ENCODE data around the gene G0S2. TPM values are rescaled to one million over a fixed set of nuclear protein-coding genes. Genes with fewer than 3 reads are reported as not detected.

Gene G0S2
- polyA plus RNA-seq, 3 donors: 176 to 1,583 (median 373) TPM

- Mint-ChIP-seq H3K4me1 (peaks cover 19% of the 10 kb centered on the region), H3K36me3 (peaks cover 2 to 6% of the 10 kb centered on the region in 2 donors), H3K4me3 (no peak overlapping the region), H3K9me3 (peaks cover 0 to 7% (median 4%) of the 10 kb centered on the region in 7 donors), H3K27me3 (ENCODE audit: low read depth in 3 of 3) (peaks cover 0 to 2% (median 0%) of the 10 kb centered on the region in 3 donors), H3K27ac (no peak overlapping the region)
- no peaks in the 10 kb centered on the region for H3K36me3 ChIP-seq (replicated peaks in 1 of 2; ENCODE audit: control insufficient read depth in 1 of 2, insufficient read depth in 2 of 2, low read length in 2 of 2)
- no peak overlapping the region for H2AFZ ChIP-seq (ENCODE audit: insufficient read depth, low read depth, low read length, poor library complexity, severe bottlenecking)
- H3K4me1 ChIP-seq (ENCODE audit: control insufficient read depth in 1 of 2, insufficient read depth in 2 of 2, low read length in 2 of 2): peaks cover 18 to 20% of the 10 kb centered on the region in 2 donors
- WGBS (ENCODE audit: insufficient coverage): no CpG with 5 or more reads among the region's 1 CpG
- no peak overlapping the region for H3K4me3 ChIP-seq (replicated peaks in 1 of 3; ENCODE audit: low read depth in 2 of 3, low read length in 3 of 3)
- H3K9ac ChIP-seq (ENCODE audit: insufficient read depth, low read length, poor library complexity, severe bottlenecking): no peak overlapping the region
- intact Hi-C loops (cut with micrococcal nuclease): loop anchor here in 1 of 2 donors (5.0 kb wide), 1 partner anchor 39 kb away; no protein-coding TSS in a partner anchor
- TF ChIP-seq, protein P1, sequence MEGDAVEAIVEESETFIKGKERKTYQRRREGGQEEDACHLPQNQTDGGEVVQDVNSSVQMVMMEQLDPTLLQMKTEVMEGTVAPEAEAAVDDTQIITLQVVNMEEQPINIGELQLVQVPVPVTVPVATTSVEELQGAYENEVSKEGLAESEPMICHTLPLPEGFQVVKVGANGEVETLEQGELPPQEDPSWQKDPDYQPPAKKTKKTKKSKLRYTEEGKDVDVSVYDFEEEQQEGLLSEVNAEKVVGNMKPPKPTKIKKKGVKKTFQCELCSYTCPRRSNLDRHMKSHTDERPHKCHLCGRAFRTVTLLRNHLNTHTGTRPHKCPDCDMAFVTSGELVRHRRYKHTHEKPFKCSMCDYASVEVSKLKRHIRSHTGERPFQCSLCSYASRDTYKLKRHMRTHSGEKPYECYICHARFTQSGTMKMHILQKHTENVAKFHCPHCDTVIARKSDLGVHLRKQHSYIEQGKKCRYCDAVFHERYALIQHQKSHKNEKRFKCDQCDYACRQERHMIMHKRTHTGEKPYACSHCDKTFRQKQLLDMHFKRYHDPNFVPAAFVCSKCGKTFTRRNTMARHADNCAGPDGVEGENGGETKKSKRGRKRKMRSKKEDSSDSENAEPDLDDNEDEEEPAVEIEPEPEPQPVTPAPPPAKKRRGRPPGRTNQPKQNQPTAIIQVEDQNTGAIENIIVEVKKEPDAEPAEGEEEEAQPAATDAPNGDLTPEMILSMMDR (IDR thresholded peaks at IDR 0.05): no peak
- no peak for DNase-seq
- H3K4me2 ChIP-seq (replicated peaks; ENCODE audit: extremely low read depth, low read length, poor library complexity, severe bottlenecking): no peak overlapping the region
- no peaks in the 10 kb centered on the region for H4K20me1 ChIP-seq (ENCODE audit: insufficient read depth, low read length)
- no peak overlapping the region for H3K27ac ChIP-seq (ENCODE audit: low read depth in 1 of 2, low read length in 2 of 2)
- no peaks in the 10 kb centered on the region for H3K9me3 ChIP-seq (replicated peaks in 1 of 2; ENCODE audit: control insufficient read depth in 1 of 2, insufficient read depth in 1 of 2, low read length in 2 of 2)
- no peaks in the 10 kb centered on the region for H3K79me2 ChIP-seq (ENCODE audit: insufficient read depth, low read length)
- H3K27me3 ChIP-seq (ENCODE audit: control insufficient read depth in 2 of 2, insufficient read depth in 2 of 2, low read length in 2 of 2): no peaks in the 10 kb centered on the region
These were observed 27.6 kb downstream of the G0S2 start for GRCh38 chr1:209702832-209703231.

- H3K9ac ChIP-seq (ENCODE audit: insufficient read depth, low read length, poor library complexity, severe bottlenecking): no peak overlapping the region
- H3K9me3 ChIP-seq (replicated peaks in 1 of 2; ENCODE audit: control insufficient read depth in 1 of 2, insufficient read depth in 1 of 2, low read length in 2 of 2): no peaks in the 10 kb centered on the region
- WGBS (ENCODE audit: insufficient coverage): no CpG with 5 or more reads among the region's 6 CpGs
- peaks cover 0 to 2% (median 0%) of the 10 kb centered on the region in 3 donors for H3K27me3 Mint-ChIP-seq (ENCODE audit: low read depth in 3 of 3)
- H2AFZ ChIP-seq (ENCODE audit: insufficient read depth, low read depth, low read length, poor library complexity, severe bottlenecking): peak overlapping the region; percentile 53
- peak overlapping the region; percentile 36 for H3K4me2 ChIP-seq (replicated peaks; ENCODE audit: extremely low read depth, low read length, poor library complexity, severe bottlenecking)
- no peak for DNase-seq
- no peaks in the 10 kb centered on the region for H3K36me3 ChIP-seq (replicated peaks in 1 of 2; ENCODE audit: control insufficient read depth in 1 of 2, insufficient read depth in 2 of 2, low read length in 2 of 2)
- H3K9me3 Mint-ChIP-seq: peaks cover 0 to 7% (median 4%) of the 10 kb centered on the region in 7 donors
- H4K20me1 ChIP-seq (ENCODE audit: insufficient read depth, low read length): no peaks in the 10 kb centered on the region
- H3K4me3 ChIP-seq (replicated peaks in 1 of 3; ENCODE audit: low read depth in 2 of 3, low read length in 3 of 3): peak overlapping the region in 1 of 3 experiments; percentile 33
- intact Hi-C loops (cut with micrococcal nuclease): loop anchor here in 1 of 2 donors (5.0 kb wide), 1 partner anchor 38 kb away; no protein-coding TSS in a partner anchor
- TF ChIP-seq, protein P1 (IDR thresholded peaks at IDR 0.05): no peak
- peak overlapping the region in 1 of 7 donors; percentile 40 for H3K27ac Mint-ChIP-seq
- H3K4me1 ChIP-seq (ENCODE audit: control insufficient read depth in 1 of 2, insufficient read depth in 2 of 2, low read length in 2 of 2): peaks cover 18 to 20% of the 10 kb centered on the region in 2 donors
- H3K27ac ChIP-seq (ENCODE audit: low read depth in 1 of 2, low read length in 2 of 2): no peak overlapping the region
- H3K4me3 Mint-ChIP-seq: peak overlapping the region in 1 of 2 donors; percentile 40
- H3K36me3 Mint-ChIP-seq: peaks cover 2 to 7% of the 10 kb centered on the region in 2 donors
- peaks cover 19% of the 10 kb centered on the region for H3K4me1 Mint-ChIP-seq
- no peaks in the 10 kb centered on the region for H3K27me3 ChIP-seq (ENCODE audit: control insufficient read depth in 2 of 2, insufficient read depth in 2 of 2, low read length in 2 of 2)
- H3K79me2 ChIP-seq (ENCODE audit: insufficient read depth, low read length): no peaks in the 10 kb centered on the region
These were observed 28.8 kb downstream of the G0S2 start for GRCh38 chr1:209703834-209704504.
